Measurements from ENCODE around the gene UBXN11. TPM values are rescaled to one million over a fixed set of nuclear protein-coding genes. Genes with fewer than 3 reads are reported as not detected.
A peak's percentile ranks its signal among the peaks of the same experiment; 100 is the strongest.

Gene UBXN11
- 10.6 TPM for polyA plus RNA-seq (2013, experiment 1 of 2)
- polyA plus RNA-seq (2013, experiment 2 of 2) = 8.5 TPM

DNA sequence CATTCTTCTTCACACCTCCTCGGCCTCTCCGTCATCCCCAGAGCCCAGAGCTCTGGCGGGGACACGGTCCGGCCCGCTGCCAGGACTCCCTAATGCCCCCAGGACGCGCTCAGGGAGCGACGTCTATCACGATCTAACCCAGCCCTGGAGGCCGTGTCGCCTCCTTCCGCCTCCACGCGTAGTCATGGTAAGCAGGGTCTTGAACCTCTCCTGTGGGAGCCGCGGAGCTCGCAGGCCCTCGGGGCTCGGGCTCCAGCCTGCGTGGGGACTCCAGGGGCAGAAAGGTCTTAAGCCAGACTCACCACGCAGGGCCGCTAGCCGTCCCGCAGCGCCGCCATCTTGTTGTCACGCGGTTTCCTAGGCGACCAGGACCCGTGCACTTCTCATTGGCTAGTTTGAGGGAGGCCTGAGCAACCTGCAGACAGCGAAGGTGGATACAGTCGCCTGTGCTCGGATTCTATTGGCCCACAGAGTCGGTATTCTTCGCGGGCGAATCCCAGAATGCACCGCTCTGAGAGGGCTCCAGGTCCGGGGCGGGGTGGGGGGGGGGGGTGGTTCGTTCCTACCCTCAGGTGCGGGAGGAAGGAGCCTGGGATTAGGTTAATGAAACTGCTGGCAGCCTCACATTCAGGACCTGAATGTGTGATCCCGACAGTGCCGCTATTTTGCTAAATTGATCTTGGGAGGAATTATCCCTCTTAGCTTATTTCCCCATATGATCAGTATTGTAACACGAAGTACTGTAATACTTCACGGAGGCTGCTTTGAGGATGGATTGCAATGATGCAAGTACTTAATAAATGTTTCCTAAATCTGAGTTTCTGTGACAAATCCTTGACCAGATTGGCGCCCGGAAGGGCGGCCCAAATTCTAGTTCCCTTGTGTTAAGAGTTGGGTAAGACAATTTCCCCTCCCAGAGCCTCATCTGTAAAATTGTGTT is at the start of gene UBXN11:
UBXN11 (minus strand) TSS at position 347 of the 940 bp plus-strand sequence. CDS start 3,753 bp downstream, outside the sequence.
- H3K9me3 ChIP-seq (ENCODE audit: control insufficient read depth, low read length) = no peaks in the 10 kb centered on the region
- H3K4me1 ChIP-seq (ENCODE audit: control insufficient read depth, insufficient read depth, low read length, poor library complexity, severe bottlenecking) = peaks cover 7% of the 10 kb centered on the region
- no peaks in the 10 kb centered on the region for H3K36me3 ChIP-seq (ENCODE audit: control insufficient read depth, insufficient read depth, low read length)
- H3K27ac ChIP-seq (ENCODE audit: low read depth, low read length, severe bottlenecking) = peak within 1 kb of the TSS; percentile 71
- peak within 1 kb of the TSS; percentile 72 for H3K4me3 ChIP-seq (ENCODE audit: extremely low read depth, insufficient read depth, low read length, poor library complexity, severe bottlenecking)
- 1 to 2% methylated on average over 29 to 34 of the region's 51 CpGs for WGBS, 2 experiments (ENCODE audit: insufficient coverage in 2 of 2)

GRCh38 chr1:26356106-26356505 is 49.7 kb upstream of the UBXN11 start:
- Histone ChIP-seq H3K4me1 (ENCODE audit: control insufficient read depth, insufficient read depth, low read length, poor library complexity, severe bottlenecking) (peaks cover 19% of the 10 kb centered on the region), H3K9me3 (ENCODE audit: control insufficient read depth, low read length) (no peaks in the 10 kb centered on the region), H3K4me3 (ENCODE audit: extremely low read depth, insufficient read depth, low read length, poor library complexity, severe bottlenecking) (no peak overlapping the region), H3K27ac (ENCODE audit: low read depth, low read length, severe bottlenecking) (no peak overlapping the region), H3K36me3 (ENCODE audit: control insufficient read depth, insufficient read depth, low read length) (no peaks in the 10 kb centered on the region)
- 100% methylated on average over 3 of the region's 5 CpGs for WGBS, 2 experiments (ENCODE audit: insufficient coverage in 2 of 2)

DNA sequence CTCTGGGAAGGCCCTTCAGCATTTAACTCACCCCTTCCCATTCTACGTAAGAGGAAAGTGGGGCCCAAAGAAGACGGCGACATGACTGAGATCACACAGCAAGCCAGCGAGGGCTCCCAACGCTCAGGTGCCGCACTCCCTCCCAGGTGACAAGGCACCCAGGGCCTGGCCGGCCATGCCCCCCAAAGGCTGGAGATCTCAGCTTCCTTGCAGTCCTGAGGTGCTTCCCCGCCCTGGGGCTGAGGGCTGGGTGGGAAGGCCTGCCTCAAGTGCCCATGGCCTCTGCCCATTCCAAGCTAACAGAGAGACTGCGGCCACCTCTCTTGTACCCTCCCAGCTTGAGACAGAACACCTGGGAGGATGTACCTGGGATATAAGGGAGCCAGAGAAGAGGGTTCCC is 48.5 kb upstream of the UBXN11 start:
- Histone ChIP-seq H3K4me3 (ENCODE audit: extremely low read depth, insufficient read depth, low read length, poor library complexity, severe bottlenecking) (no peak overlapping the region), H3K9me3 (ENCODE audit: control insufficient read depth, low read length) (no peaks in the 10 kb centered on the region), H3K4me1 (ENCODE audit: control insufficient read depth, insufficient read depth, low read length, poor library complexity, severe bottlenecking) (peaks cover 23% of the 10 kb centered on the region), H3K27ac (ENCODE audit: low read depth, low read length, severe bottlenecking) (no peak overlapping the region), H3K36me3 (ENCODE audit: control insufficient read depth, insufficient read depth, low read length) (no peaks in the 10 kb centered on the region)
- WGBS, 2 experiments (ENCODE audit: insufficient coverage in 2 of 2) = 91 to 96% methylated on average over 7 to 8 of the region's 9 CpGs

DNA sequence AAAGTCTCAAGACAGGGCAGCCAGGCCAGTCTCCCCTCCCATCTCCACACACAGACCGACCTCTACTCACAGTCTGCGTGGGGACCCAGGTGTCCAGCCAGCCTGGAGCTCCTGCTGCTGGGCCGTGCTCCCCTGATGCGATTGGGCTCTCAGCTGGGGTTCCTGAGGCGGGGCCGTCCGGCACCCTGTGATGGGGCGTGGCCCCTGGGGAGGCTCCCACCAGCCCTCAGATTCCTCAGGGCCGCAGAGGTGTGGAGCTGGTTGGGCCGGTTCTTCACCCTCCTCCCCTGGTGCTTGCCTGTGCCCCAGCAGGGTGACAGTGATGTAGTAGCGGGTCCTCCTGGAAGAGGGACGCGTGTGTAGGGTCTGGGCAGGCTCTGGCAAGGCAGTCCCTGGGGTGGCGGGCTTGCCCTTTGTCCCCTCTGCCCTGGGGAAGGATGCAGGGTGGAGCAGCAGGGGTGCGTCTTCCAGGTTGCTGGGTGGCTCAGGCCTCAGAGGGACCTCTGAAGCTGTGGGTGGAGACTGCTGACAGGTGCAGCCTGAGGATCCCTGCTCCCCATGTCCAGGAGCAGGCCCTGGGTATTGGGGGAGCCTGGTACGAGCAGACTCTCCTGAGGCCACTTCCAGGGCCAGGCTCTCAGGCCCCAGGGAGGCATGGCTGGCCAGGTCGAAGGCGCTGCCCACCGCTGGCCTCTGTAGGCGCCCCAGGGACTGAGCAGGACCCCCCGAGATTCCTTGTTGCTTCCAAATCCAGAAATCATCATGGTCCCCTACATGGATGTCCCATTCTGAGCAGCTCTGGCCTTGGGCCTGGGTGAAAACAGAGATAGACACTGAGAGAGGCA is 47.8 kb upstream of the UBXN11 start, which contains the start of gene CRYBG2:
CRYBG2 (minus strand) TSS at position 155 of the 845 bp plus-strand sequence. CDS start 7,473 bp downstream, outside the sequence.
- WGBS, 2 experiments (ENCODE audit: insufficient coverage in 2 of 2) = 92 to 98% methylated on average over 17 to 21 of the region's 21 CpGs
- Histone ChIP-seq H3K27ac (ENCODE audit: low read depth, low read length, severe bottlenecking) (no peak within 1 kb of the TSS), H3K4me1 (ENCODE audit: control insufficient read depth, insufficient read depth, low read length, poor library complexity, severe bottlenecking) (peaks cover 28% of the 10 kb centered on the region), H3K9me3 (ENCODE audit: control insufficient read depth, low read length) (no peaks in the 10 kb centered on the region), H3K36me3 (ENCODE audit: control insufficient read depth, insufficient read depth, low read length) (no peaks in the 10 kb centered on the region), H3K4me3 (ENCODE audit: extremely low read depth, insufficient read depth, low read length, poor library complexity, severe bottlenecking) (no peak within 1 kb of the TSS)

- Histone ChIP-seq H3K4me1 (ENCODE audit: control insufficient read depth, insufficient read depth, low read length, poor library complexity, severe bottlenecking) (peaks cover 29% of the 10 kb centered on the region), H3K9me3 (ENCODE audit: control insufficient read depth, low read length) (no peaks in the 10 kb centered on the region), H3K4me3 (ENCODE audit: extremely low read depth, insufficient read depth, low read length, poor library complexity, severe bottlenecking) (no peak overlapping the region), H3K27ac (ENCODE audit: low read depth, low read length, severe bottlenecking) (no peak overlapping the region), H3K36me3 (ENCODE audit: control insufficient read depth, insufficient read depth, low read length) (no peaks in the 10 kb centered on the region)
- 85 to 100% methylated on average over 2 of the region's 4 CpGs for WGBS, 2 experiments (ENCODE audit: insufficient coverage in 2 of 2)
Measured at GRCh38 chr1:26353210-26353859, 46.9 kb upstream of the UBXN11 start.

DNA sequence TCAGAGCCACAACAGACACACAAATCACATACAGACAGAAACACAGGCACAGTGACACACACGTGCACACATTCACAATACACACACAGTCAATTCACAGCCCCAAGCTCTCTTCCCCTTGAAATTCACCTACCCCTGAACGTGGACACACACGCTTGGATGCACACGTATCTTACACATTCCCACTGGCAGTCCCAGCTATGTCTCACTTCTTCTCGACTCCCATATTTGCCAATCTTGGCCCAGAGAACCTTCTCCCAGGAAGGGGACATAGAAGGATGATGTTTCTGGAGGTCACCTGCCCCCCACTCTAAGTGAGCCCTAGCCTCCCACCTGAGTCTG is 45.9 kb upstream of the UBXN11 start:
- no peaks in the 10 kb centered on the region for H3K36me3 ChIP-seq (ENCODE audit: control insufficient read depth, insufficient read depth, low read length)
- H3K9me3 ChIP-seq (ENCODE audit: control insufficient read depth, low read length) = no peaks in the 10 kb centered on the region
- peak overlapping the region; percentile 96 for H3K27ac ChIP-seq (ENCODE audit: low read depth, low read length, severe bottlenecking)
- peaks cover 29% of the 10 kb centered on the region for H3K4me1 ChIP-seq (ENCODE audit: control insufficient read depth, insufficient read depth, low read length, poor library complexity, severe bottlenecking)
- H3K4me3 ChIP-seq (ENCODE audit: extremely low read depth, insufficient read depth, low read length, poor library complexity, severe bottlenecking) = no peak overlapping the region
- WGBS, 2 experiments (ENCODE audit: insufficient coverage in 2 of 2) = 78 to 95% methylated on average over 4 to 5 of the region's 5 CpGs

- H3K9me3 ChIP-seq (ENCODE audit: control insufficient read depth, low read length) = no peaks in the 10 kb centered on the region
- peaks cover 29% of the 10 kb centered on the region for H3K4me1 ChIP-seq (ENCODE audit: control insufficient read depth, insufficient read depth, low read length, poor library complexity, severe bottlenecking)
- 78 to 83% methylated on average over 9 to 10 of the region's 12 CpGs for WGBS, 2 experiments (ENCODE audit: insufficient coverage in 2 of 2)
- H3K27ac ChIP-seq (ENCODE audit: low read depth, low read length, severe bottlenecking) = peak overlapping the region; percentile 96
- H3K36me3 ChIP-seq (ENCODE audit: control insufficient read depth, insufficient read depth, low read length) = no peaks in the 10 kb centered on the region
- H3K4me3 ChIP-seq (ENCODE audit: extremely low read depth, insufficient read depth, low read length, poor library complexity, severe bottlenecking) = no peak overlapping the region
Measured at GRCh38 chr1:26351590-26352337, 45.3 kb upstream of the UBXN11 start.

DNA sequence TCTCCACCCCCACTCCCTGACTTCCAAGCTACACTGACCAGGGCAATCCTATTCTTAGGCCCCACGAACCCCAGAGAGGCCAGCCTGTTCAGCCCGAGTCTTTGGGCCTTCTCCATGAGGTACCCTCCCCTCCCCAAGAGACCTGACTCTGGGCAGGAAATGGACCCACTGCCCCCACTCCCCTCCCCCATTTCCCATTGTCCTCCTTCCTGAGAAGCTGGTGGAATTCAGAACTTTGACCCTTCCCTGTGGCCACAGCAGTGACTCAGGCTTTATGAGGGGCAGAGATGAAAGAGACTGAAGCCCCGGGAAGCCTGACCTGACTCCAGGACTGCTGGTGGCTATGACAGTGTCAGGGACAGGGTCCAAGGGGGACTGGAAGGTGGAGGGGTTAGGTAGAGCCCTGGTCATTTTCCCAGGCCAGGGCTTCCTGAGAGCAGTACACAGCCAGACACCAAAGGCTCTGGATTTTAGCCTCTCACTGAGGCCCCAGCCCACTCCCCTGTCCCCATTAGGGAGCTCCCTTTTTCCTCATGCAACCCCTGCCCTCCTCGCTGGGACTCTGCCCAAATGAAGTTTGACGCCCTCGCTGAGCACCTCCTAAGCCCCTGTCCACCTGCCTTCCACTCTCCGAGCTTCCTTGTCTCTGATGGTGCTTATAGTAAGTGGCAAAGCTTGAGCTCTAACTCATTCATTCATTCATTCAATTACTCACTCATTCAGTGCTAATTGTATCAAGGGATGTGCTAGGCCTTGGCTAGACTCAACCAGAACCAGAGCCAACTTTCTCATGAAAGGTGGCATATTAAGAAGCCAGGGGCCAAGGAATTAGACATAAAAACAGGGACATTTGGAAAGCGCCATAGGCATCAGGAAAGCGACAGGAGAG is 44.5 kb upstream of the UBXN11 start:
- peaks cover 29% of the 10 kb centered on the region for H3K4me1 ChIP-seq (ENCODE audit: control insufficient read depth, insufficient read depth, low read length, poor library complexity, severe bottlenecking)
- H3K36me3 ChIP-seq (ENCODE audit: control insufficient read depth, insufficient read depth, low read length) = no peaks in the 10 kb centered on the region
- H3K4me3 ChIP-seq (ENCODE audit: extremely low read depth, insufficient read depth, low read length, poor library complexity, severe bottlenecking) = no peak overlapping the region
- H3K9me3 ChIP-seq (ENCODE audit: control insufficient read depth, low read length) = no peaks in the 10 kb centered on the region
- H3K27ac ChIP-seq (ENCODE audit: low read depth, low read length, severe bottlenecking) = peak overlapping the region; percentile 96
- WGBS, 2 experiments (ENCODE audit: insufficient coverage in 2 of 2) = 47 to 70% methylated on average over 5 to 8 of the region's 9 CpGs

- Histone ChIP-seq H3K27ac (ENCODE audit: low read depth, low read length, severe bottlenecking) (peak overlapping the region; percentile 96), H3K9me3 (ENCODE audit: control insufficient read depth, low read length) (no peaks in the 10 kb centered on the region), H3K4me3 (ENCODE audit: extremely low read depth, insufficient read depth, low read length, poor library complexity, severe bottlenecking) (no peak overlapping the region), H3K4me1 (ENCODE audit: control insufficient read depth, insufficient read depth, low read length, poor library complexity, severe bottlenecking) (peaks cover 29% of the 10 kb centered on the region), H3K36me3 (ENCODE audit: control insufficient read depth, insufficient read depth, low read length) (no peaks in the 10 kb centered on the region)
- WGBS, 2 experiments (ENCODE audit: insufficient coverage in 2 of 2) = 82% methylated on average over 2 of the region's 2 CpGs; no CpG with 5 or more reads in 1 of the 2 experiments
Measured at GRCh38 chr1:26350343-26350700, 43.9 kb upstream of the UBXN11 start.

All from mesodermal cell (in vitro differentiated cells).